Suppressor macrophage treated with lipopolysaccharide for 1 hour (primary cell): ENCODE measurements around the gene RPL35.
"Not testable (repeated sequence)": the region's sequence is repeated elsewhere in the genome, so short reads cannot be mapped to it uniquely, and the experiment has no call there.

Source experiments
- DNase-seq, 3 donors: peaks; one replicate each; pipeline ENCODE4 v3.0.0-alpha.2; 2020 to 2022

RPL35 gene

GRCh38 chr9:124852121-124852828 lies 9.5 kb downstream of the RPL35 start:
- no peak for DNase-seq

GRCh38 chr9:124849801-124850200 lies 12.0 kb downstream of the RPL35 start:
- DNase-seq, result peak in 1 of 3 donors; percentile 7

- DNase-seq, result no peak
Observed at GRCh38 chr9:124846969-124847368, 14.8 kb downstream of the RPL35 start.

GRCh38 chr9:124846467-124846866 lies 15.3 kb downstream of the RPL35 start:
- not testable (repeated sequence) for DNase-seq

- DNase-seq, result no peak
Observed at GRCh38 chr9:124844291-124844690, 17.5 kb downstream of the RPL35 start.

GRCh38 chr9:124843456-124844034 lies 18.2 kb downstream of the RPL35 start:
- no peak for DNase-seq

- no peak for DNase-seq
Observed at GRCh38 chr9:124841075-124841821, 20.5 kb downstream of the RPL35 start.

- DNase-seq, result peak; percentile 34 to 46 (median 42)
Observed at GRCh38 chr9:124840300-124840833, 21.4 kb downstream of the RPL35 start.

- DNase-seq, result peak; percentile 35 to 60 (median 44)
Observed at GRCh38 chr9:124839612-124840299, 22.0 kb downstream of the RPL35 start.

- not testable (repeated sequence) for DNase-seq
Observed at GRCh38 chr9:124838567-124839275, 23.0 kb downstream of the RPL35 start.

GRCh38 chr9:124838132-124838531 lies 23.6 kb downstream of the RPL35 start:
- DNase-seq, result not testable (repeated sequence)

GRCh38 chr9:124835026-124835557 lies 26.7 kb downstream of the RPL35 start:
- no peak for DNase-seq

- peak in 1 of 3 donors; percentile 14 for DNase-seq
Observed at GRCh38 chr9:124834591-124834990, 27.2 kb downstream of the RPL35 start.

GRCh38 chr9:124831642-124832364 lies 30.0 kb downstream of the RPL35 start:
- DNase-seq, result no peak

- no peak for DNase-seq
Observed at GRCh38 chr9:124830593-124830992, 31.2 kb downstream of the RPL35 start.

- DNase-seq, result no peak
Observed at GRCh38 chr9:124829334-124829669, 32.5 kb downstream of the RPL35 start.

- DNase-seq, result no peak
Observed at GRCh38 chr9:124828489-124829333, 33.0 kb downstream of the RPL35 start.

GRCh38 chr9:124820698-124821623 lies 40.8 kb downstream of the RPL35 start:
- no peak for DNase-seq
